NCI-H345 treated with DMSO at 0.1 percent for 48 hours (cell line): Measurements from ENCODE around the gene UBR1.
"Not testable (repeated sequence)": the region's sequence is repeated elsewhere in the genome, so short reads cannot be mapped to it uniquely, and the experiment has no call there.

Source experiments
- DNase-seq: peaks from one replicate; lab custom pipeline; 2025; ENCODE audit not compliant: unreplicated experiment; lab: John Stamatoyannopoulos, UW

Gene UBR1

GRCh38 chr15:43105778-43106485 lies at the start of gene UBR1:
UBR1 (minus strand) TSS chr15:43106038; CDS start chr15:43106022, 16 bp downstream.
- DNase-seq = peak; percentile 62

GRCh38 chr15:43153269-43153668 lies 47.4 kb upstream of the UBR1 start:
- no peak for DNase-seq

- no peak for DNase-seq
These were observed 45.9 kb upstream of the UBR1 start for GRCh38 chr15:43151688-43152087.

DNA sequence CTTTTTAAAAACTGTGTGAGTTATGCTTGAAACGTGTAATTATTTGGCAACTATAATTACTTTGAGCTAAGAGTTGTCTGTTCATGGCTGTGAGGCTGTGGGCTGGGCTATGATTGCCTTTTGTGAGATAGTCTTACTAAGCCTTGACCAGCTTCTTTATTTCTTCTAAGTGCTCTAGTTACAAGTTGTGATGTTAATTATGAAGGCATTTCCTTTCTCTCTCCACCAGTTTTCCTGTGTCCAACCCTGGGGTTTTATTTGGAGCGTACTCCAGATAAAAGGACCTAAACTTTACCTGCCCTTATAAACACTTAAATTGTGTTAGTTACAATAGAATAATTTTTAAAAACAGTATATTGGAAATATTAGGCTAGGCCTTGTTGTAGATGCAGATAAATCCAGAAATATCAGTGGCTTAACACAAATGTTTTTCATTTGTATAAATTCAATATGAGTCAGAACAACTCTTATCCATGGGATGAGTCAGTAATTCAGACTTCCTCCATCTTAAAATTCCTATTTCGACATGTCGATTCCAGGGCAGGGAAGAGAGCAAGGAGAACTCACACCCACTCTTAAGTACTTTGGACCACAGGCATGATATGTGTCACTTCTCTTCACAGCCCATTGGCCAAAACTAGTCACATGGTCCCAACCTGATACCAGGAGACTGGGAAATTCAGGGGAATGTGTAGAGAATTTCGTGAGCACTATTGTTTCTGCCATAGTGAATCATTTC lies 44.5 kb upstream of the UBR1 start:
- DNase-seq = no peak

DNA sequence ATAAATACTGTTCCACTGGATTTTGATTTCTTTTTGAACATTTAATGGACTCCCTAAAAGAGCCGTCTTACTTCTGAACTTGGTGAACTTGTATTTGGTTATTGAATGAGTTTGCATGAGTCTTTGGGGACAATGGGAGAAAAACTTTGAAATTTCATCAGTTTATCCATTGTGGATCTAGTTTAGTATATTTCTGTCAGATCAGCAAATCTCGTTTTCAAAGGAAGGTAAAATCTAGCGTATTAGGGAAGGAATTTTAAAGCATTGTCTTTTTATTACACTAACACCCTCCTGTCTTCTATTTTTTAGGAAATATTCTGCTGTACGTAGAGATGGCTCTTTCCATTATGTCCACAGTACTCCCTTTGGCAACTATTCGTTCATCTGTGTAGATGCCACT lies 40.3 kb upstream of the UBR1 start:
- no peak for DNase-seq

DNA sequence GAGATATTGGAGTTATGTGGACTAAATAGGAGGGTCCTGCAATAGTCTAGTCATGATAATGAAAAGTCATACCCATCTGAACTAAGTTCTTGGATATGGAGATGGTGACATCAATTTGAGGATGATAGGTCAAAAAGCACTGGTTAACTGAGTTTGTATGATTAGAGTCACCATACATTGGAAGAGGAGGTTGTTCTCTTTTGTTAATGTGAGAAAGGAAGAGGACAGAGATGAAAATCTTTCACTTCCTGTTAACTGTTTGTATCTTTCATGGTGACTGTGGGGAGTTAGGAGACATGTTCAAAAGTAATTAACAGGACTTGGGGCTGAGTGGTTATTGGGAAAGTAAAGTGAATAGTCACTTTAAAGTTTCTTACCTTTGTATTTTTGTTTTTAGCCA lies 38.7 kb upstream of the UBR1 start:
- DNase-seq = no peak

GRCh38 chr15:43143203-43143941 lies 37.5 kb upstream of the UBR1 start:
- no peak for DNase-seq

DNA sequence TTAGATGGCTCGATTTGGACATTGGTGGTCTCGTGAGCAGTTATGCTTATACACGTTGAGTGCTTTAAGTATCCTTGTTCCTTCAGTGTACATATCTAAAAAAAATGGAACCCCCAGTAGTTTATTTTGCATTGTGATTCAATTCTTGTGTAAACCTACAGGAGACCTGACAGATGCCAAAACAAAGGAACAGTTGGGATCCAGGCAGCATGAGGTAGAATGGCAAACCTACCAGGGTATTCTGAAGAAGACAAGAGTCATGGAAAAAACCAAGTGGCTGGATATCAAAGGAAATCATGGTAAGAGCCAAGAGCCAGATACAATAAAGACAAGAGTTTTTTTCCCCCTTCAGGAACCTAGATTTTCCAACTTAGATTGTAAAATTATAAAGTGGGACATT lies 29.5 kb upstream of the UBR1 start:
- peak; percentile 77 for DNase-seq

DNA sequence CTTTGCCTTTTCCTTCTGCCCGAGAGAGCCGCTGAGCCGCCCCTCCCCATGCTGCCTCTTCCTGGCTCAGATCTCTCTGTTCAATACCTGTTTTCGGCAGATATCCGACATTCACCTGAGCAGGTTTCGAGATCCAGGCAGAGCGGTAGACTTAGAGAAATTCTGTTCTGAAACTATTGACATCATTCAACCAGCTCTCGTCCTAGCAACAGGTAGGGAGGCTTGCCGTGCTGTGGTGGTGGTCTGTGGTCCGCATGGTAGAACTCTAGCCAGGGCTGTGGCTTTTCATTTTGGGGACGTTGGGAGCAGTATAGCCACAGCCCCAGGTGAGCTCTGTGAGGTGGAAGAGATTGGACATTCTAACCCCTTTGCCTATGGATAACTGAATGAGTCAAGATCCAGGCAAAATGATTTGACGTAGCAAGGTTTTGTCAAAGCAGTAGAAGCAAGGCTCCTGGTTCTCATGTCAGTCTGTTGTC lies 28.4 kb upstream of the UBR1 start:
- no peak for DNase-seq

DNA sequence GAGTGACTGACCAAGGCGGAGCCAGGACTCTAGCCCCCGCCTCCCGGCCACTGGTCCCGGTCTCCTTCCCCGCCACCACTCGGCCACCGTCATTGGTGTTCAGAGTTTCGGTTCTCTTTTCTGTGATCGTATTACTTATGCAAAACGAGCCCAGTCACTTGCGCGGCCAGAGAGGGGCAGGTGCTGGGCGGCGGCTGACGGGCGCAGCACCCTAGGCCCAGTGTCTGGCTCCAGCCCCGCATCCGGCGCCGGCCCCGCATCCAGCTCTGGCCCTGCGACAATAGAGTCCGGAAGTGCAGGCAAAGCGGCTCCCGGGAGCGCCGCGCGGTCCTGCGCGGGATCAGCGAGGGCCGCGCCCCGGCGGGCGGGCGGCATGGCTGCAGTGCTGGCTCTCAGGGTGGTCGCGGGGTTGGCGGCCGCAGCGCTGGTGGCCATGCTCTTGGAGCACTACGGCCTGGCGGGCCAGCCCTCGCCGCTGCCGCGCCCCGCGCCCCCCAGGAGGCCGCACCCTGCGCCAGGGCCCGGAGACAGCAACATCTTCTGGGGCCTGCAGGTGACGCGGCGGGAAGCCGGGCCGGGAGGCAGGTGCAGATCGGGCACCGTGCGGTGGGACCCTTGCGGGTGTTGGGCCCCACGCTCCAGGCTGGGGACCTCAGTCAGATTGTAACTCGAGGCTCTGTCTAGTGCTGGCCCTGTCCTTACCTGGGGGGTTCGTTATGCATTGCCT lies 27.8 kb upstream of the UBR1 start, which contains the start of gene TMEM62:
TSS of gene TMEM62 (plus strand) at position 157 of the 727 bp plus-strand sequence. CDS start at position 374, 217 bp downstream.
- peak; percentile 16 for DNase-seq

GRCh38 chr15:43132830-43133429 lies 27.1 kb upstream of the UBR1 start:
- no peak for DNase-seq

GRCh38 chr15:43128980-43129335 lies 23.1 kb upstream of the UBR1 start:
- DNase-seq = no peak

DNA sequence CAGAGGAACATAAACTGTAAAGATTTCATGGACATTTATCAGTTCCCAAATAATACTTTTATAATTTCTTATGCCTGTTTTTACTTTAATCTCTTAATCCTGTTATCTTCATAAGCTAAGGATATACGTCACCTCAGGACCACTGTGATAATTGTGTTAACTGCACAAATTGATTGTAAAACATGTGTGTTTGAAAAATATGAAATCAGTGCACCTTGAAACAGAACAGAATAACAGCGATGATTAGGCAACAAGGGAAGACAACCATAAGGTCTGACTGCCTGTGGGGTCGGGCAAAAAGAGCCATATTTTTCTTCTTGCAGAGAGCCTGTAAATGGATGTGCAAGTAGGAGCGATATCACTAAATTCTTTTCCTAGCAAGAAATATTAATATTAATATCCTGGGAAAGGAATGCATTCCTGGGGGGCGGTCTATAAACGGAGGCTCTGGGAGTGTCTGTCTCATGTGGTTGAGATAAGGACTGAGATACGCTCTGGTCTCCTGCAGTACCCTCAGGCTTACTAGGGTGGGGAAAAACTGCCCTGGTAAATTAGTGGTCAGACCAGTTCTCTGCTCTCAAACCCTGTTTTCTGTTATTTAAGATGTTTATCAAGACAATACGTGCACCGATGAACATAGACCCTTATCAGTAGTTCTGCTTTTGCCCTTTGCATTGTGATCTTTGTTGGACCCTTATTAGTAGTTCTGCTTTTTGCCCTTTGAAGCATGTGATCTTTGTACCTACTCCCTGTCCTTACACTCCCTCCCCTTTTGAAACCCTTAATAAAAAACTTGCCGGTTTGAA lies 22.5 kb upstream of the UBR1 start:
- not testable (repeated sequence) for DNase-seq

DNA sequence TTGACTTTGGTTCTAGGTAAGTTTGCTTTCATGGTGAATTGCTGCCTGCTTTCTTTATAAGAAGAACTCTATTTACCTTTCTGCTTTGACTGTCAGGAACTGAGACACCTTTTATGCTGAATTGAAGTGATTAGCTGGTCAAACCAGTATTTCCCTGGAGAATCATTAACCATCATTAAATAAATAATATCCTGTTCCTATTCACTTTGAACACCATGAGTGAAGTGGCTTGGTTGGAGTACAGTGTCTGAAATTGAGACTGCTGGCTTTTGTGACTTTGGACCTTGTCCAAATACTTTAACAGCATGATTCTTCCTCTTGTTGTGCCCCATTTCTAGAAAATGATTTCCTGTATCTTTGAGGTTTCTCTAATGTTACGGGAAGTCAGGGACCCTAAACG lies 21.9 kb upstream of the UBR1 start:
- DNase-seq = peak; percentile 89

DNA sequence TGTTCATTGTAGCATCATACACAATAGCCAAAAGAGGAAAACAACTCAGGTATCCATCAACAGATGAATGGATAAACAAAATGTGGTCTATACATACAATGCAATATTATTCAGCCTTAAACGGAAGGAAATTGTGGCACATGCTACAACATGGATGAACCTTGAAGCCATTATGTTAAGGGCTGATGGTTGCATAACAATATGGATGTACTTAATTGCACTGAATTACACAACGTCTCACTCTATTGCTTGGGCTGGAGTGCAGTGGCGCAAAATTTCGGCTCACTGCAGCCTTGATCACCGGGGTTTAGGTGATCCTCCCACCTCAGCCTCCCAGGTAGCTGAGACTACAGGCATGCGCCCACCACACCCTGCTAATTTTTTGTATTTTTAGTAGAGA lies 20.5 kb upstream of the UBR1 start:
- no peak for DNase-seq

DNA sequence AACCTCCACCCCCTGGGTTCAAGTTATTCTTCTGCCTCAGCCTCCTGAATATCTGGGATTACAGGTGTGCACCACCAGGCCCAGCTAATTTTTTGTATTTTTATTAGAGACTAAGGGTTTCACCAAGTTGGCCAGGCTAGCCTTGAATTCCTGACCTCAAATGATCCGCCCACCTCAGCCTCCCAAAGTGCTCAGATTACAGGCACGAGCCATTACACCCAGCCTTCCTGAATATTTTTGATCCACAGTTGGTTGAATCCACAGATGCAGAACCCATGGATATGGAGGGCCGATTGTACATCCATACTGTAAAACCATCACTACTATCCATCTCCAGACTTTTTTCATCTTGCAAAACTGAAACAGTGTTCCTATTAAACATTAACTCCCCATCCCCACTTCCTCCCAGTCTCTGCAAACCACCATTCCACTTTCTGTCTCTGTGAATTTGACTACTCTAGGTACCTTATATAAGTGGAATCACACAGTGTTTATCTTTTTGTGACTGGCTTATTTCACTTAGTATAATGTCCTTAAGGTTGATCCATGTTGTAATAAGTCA lies 19.3 kb upstream of the UBR1 start:
- no peak for DNase-seq

GRCh38 chr15:43121863-43122262 lies 16.0 kb upstream of the UBR1 start:
- DNase-seq = no peak

GRCh38 chr15:43118829-43119228 lies 13.0 kb upstream of the UBR1 start:
- no peak for DNase-seq

- DNase-seq = no peak
These were observed 12.4 kb upstream of the UBR1 start for GRCh38 chr15:43118286-43118685.

GRCh38 chr15:43111354-43111753 lies 5.5 kb upstream of the UBR1 start:
- no peak for DNase-seq
